ENCODE data around the gene OR10A3.
"Not testable (repeated sequence)": the region's sequence is repeated elsewhere in the genome, so short reads cannot be mapped to it uniquely, and the experiment has no call there.

Gene OR10A3

GRCh38 chr11:7941608-7942007 lies at the start of gene OR10A3:
TSS of gene OR10A3 (minus strand) at chr11:7941708. CDS start at chr11:7939520, 2,188 bp downstream.
- no peak for DNase-seq

GRCh38 chr11:7987560-7987883 lies 46.0 kb upstream of the OR10A3 start:
- DNase-seq: not testable (repeated sequence)

- peak; percentile 99 for DNase-seq
Observed at GRCh38 chr11:7986768-7987559, 45.5 kb upstream of the OR10A3 start, which contains the start of gene EIF3F. TSS of gene EIF3F (plus strand) at chr11:7987337. CDS start at chr11:7987353, 16 bp downstream.

- DNase-seq: no peak
Observed at GRCh38 chr11:7983832-7984590, 42.5 kb upstream of the OR10A3 start.

GRCh38 chr11:7982582-7983119 lies 41.1 kb upstream of the OR10A3 start:
- no peak for DNase-seq

GRCh38 chr11:7981619-7982157 lies 40.2 kb upstream of the OR10A3 start:
- DNase-seq: no peak

GRCh38 chr11:7977232-7977917 lies 35.9 kb upstream of the OR10A3 start:
- no peak for DNase-seq

GRCh38 chr11:7974668-7975067 lies 33.2 kb upstream of the OR10A3 start:
- no peak for DNase-seq

- DNase-seq: no peak
Observed at GRCh38 chr11:7973011-7973410, 31.5 kb upstream of the OR10A3 start.

- no peak for DNase-seq
Observed at GRCh38 chr11:7971846-7972245, 30.3 kb upstream of the OR10A3 start.

GRCh38 chr11:7969756-7970646 lies 28.5 kb upstream of the OR10A3 start:
- DNase-seq: no peak

- DNase-seq: no peak
Observed at GRCh38 chr11:7968686-7969085, 27.2 kb upstream of the OR10A3 start.

- DNase-seq: no peak
Observed at GRCh38 chr11:7967826-7968225, 26.3 kb upstream of the OR10A3 start.

GRCh38 chr11:7967097-7967496 lies 25.6 kb upstream of the OR10A3 start:
- no peak for DNase-seq

GRCh38 chr11:7965386-7965785 lies 23.9 kb upstream of the OR10A3 start, which contains the start of gene NLRP10:
TSS of gene NLRP10 (minus strand) at chr11:7965447. CDS start at chr11:7963495, 1,952 bp downstream.
- DNase-seq: no peak

GRCh38 chr11:7964873-7965272 lies 23.4 kb upstream of the OR10A3 start:
- DNase-seq: no peak

GRCh38 chr11:7964261-7964660 lies 22.8 kb upstream of the OR10A3 start:
- DNase-seq: no peak

GRCh38 chr11:7955191-7955590 lies 13.7 kb upstream of the OR10A3 start:
- DNase-seq: no peak

- no peak for DNase-seq
Observed at GRCh38 chr11:7949934-7950333, 8.4 kb upstream of the OR10A3 start.

GRCh38 chr11:7944123-7944522 lies 2.6 kb upstream of the OR10A3 start:
- DNase-seq: no peak

- no peak for DNase-seq
Observed at GRCh38 chr11:7941146-7941545, 362 bp downstream of the OR10A3 start.

- DNase-seq: no peak
Observed at GRCh38 chr11:7936615-7937014, 4.9 kb downstream of the OR10A3 start.

All from CD4-positive, alpha-beta T cell treated with Interleukin-10 for 1 hour (primary cell).